HG02870 (cell line): ENCODE results near the gene VTN.
"Not testable (repeated sequence)": the region's sequence is repeated elsewhere in the genome, so short reads cannot be mapped to it uniquely, and the experiment has no call there.

ENCODE experiments used
- ATAC-seq: cut with Tn5 transposase; IDR thresholded peaks from one replicate; pipeline ENCODE4 v1.9.1; 2021; ENCODE audit warnings: mild to moderate bottlenecking, moderate library complexity; ENCODE audit not compliant: unreplicated experiment

Gene VTN

DNA sequence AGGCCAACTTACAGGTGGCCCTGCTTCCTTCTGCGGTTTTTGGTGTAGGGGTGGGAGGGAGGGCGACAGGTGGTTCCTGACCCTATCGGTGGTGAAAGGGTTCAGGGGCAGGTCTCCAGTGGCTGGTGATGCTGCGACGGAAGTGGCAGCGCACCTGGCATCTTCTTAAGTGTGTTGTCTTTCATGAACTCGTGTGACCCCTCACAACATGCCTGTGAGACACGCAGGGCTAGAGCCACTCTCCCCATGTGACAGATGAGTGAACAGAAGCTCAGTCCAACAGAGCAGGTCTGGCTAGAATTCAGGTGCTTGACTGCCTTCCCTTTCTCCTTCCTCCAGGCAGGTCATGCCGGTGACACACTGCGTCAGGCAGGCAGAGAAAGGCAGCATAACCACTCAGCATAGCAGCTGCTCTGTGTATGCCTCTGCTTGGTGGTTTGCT is 26.6 kb downstream of the VTN start:
- ATAC-seq = no peak

DNA sequence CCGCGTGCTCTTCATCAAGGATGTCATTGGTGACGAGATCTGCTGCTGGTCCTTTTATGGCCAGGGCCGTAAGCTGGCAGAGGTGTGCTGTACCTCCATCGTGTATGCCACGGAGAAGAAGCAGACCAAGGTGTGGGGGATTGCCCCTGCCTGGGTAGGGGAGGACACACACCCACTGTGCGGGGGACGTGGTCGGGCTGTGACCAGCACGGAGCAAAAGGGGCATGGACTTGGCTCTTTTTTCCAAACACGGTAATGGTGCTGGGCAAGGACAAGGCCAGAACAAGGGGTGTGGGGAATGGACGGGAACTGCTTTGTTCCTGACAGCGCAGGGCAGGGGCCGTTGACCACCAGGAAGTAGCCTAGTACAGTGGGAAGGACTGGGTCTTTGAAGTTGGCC is 27.8 kb downstream of the VTN start:
- no peak for ATAC-seq

DNA sequence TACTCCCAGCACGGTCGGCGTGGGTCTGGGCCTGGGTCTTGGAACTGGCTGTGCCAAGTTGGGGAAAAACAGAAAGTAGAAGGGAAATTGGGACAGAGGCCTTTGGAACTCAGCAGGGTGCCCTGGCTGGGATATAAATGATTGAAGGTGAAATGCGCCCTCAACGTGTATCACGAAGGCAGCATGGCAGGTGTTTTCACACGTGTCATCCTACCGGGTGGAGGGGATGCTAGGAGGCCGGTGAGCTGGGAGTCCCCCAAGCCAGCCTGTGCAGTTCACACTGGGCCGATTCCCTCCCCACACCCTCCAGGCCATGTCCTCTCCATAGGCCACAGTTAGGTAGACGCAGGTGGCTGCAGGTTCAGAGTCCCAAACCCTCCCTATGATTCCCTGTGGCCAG is 28.6 kb downstream of the VTN start:
- ATAC-seq = no peak

DNA sequence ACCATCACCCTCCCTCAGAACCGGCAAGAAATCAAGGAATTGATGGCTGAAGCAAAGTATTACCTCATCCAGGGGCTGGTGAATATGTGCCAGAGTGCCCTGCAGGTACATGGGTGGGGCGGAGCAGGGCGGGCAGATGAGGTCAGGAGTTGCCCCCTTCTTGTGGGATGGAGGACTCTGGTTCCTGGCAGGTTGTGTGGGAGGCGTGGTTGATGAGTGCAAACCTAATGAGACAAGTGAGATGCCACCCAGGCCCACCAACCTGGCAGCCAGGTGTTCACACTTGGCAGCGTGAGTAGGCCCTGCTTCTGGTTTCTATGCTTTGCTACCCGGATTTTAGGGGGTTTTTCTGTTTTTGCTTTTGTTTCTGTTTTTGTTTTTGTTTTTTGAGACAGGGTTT is 29.7 kb downstream of the VTN start:
- ATAC-seq = no peak

DNA sequence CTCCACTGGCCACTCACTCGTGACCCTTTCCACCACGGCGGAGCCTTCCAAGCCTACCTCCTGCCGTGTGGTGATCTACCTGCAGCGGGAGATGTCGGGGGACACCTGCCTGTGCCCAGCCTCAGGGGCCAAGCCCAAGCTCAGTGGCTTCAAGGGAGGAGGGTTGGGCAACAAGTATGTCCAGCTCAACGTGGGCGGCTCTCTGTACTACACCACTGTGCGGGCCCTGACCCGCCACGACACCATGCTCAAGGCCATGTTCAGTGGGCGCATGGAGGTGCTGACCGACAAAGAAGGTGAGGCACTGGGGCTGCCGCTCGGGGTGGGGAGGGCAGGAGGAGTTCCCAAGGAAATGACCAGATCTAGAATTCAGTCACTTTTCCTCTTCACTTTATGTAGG is 30.7 kb downstream of the VTN start:
- ATAC-seq = no peak

DNA sequence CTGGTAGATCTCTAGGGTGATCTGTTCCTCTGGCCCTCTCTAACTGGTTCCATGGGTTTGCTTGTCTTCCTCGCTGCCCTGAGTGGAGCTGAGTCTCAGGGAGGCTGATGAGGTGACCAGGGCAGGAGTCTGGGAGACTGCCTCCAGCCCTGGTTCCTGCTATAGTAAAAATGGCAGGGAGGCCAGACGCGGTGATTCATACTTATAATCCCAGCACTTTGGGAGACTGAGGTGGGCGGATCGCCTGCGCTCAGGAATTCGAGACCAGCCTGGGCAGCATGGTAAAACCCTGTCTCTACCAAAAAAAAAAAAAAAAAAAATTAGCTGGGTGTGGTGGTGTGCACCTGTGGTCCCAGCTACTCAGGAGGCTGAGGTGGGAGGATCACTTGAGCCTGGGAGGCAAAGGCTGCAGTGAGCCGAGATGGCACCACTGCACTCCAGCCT is 31.3 kb downstream of the VTN start:
- ATAC-seq = not testable (repeated sequence)

DNA sequence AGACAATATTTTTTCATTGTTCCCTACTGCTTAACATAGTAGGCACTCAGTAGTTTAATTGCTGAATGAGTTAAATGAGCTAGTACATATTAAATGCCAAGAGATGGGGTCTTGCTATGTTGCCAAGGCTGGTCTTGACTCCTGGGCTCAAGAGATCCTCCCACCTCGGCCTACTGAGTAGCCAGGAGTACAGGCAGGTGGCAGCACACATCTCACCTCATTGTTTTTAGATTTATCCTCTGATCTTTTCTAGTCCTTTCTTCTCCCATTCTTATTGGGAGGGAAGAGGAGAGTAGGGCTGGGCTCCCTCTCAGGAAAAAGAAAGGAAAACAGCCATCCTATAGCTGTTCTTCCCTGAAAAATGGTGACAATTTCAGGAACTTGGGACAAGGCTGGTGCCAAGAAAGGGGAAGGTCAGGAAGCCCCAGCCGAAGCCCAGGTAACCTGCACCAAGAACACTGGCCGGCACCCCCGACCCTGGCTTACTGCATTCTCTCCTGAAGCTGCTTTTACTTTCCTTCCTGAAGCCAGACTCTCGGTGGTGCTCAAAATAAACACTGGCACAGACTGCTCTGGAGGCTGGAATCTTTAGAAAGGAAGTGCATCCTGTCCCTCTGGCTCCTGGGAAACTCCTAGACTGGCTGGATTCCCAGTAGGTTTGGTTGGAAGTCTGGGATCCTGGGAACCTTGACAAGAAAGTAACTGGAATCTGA is 31.9 kb downstream of the VTN start:
- no peak for ATAC-seq

DNA sequence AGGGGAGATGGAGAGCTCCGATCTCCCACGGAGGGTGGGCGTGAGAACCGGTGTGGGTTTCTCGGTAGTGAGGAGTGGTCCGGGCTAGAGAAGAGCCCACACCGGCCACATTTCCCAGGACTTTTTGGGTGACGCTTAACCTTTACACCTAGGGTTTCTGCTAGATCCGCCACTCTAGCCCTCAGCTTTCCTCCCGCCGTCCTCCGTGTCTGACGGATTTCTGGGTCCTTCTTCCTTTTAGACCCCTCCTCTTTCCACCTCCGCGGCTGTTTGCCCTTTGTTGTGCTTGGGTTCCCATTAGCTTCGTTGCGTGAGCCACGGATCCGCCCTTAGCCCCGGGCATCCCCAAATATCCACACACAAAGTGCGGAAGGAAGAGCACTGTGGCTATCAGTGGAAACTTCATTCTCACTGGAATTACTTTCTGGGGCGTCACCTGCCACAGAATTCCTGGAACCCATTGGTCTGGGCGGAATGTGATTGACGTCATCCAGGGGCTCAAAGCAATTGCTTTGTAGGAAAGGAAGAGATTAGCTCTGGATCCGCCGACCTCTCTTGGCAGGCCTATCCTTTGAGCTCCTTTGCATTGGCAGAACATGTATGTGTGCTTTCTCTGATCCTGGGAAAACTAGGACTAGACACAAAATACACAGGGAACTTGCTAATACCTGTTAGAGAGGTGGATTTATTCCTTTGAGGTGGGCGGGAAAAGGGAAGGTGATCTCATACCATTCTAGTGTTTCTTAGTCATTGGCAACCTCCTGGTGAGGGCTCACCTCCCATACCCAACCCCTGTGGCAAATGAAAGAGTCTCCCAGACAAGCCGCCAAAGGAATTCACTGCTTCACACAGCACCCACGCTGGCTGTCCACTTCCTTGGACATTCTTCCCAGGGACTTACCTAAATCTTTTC is 33.9 kb downstream of the VTN start:
- no peak for ATAC-seq

DNA sequence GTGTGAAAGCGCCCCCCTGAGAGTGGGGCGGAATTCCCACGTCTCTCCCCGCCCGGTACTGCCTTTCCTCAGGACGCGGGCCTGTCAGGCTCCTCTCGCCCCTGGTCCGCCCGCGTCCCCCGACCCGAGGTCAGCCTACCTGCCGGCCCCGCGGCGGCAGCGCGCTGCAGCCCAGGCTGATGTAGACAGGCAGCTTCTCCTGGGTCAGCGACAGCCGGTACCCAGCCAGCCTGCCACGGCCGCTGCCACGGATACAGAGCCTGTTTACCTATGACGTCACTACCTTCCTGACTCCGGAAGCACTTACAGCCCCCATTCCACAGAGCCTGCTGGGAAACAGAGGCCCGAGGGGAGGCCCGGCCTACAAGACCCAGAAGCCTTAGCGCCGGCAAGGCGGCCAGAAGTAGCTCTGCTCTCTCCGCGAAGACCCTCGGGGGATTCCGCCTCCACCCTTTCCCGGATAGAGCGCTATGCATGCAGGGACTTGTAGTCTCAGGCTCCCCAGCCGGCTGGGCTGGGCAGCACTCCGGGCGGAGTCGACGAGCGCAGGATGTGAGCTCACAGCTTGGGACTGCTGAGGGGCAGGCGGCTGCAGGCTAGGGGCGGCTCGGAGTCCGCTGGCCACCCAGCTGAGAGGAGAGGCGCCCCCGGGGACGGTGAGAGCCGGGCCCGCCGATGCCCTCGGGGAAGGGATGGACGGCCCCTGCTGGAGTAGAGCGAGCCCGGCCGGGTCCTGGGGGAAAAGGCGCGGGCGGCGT is 34.7 kb downstream of the VTN start, which contains the start of the genes IFT20 and TNFAIP1:
Gene IFT20 (minus strand): TSS at position 272 of the 758 bp plus-strand sequence. CDS start 3,487 bp downstream, outside the sequence.
Gene TNFAIP1 (plus strand): TSS at position 561 of the 758 bp plus-strand sequence. CDS start 3,761 bp downstream, outside the sequence.
- ATAC-seq = peak; percentile 96

DNA sequence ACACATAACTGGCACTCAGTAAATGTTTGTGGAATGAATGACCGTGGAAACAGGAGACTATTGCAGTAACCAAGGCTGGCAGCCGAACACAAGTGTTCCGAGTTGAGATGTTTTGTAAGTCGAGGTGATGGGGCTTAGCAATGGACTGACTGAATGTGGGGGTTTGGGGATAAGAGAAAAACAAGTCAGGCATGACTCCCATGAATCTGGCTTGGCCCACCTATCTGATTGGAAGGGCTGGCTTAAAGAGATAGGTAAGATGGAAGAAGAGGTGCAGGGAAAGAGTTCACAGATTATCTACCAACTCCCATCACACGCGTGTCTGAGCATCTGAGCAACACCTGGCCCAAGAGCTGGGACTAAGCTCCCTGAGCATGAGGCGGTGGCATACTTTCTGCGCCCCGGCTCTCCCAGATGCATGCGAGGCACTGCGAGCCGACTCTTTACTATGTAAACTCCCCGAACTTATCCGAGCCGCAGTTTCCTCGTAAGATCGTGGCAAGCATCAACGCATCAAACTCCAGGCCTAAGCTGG is 35.4 kb downstream of the VTN start:
- no peak for ATAC-seq

DNA sequence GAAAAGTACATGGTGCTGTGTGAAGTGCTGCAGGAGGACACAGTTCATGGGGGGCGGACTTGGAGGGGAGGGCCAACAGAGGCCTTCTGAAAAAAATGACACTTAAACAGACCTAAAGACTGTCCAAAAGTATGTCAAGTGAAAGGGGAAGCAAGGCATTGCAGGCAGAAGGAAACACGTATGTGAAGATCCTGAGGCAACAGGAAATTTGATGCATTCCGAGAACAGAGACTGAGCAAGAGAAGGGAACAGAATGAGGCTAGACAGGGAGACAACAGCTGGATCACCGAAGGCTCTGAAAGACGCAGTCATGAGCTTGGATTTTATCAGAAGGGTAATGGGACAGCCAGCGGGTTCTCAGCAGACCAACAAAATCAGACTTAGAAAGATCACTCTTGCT is 35.9 kb downstream of the VTN start:
- ATAC-seq = no peak

DNA sequence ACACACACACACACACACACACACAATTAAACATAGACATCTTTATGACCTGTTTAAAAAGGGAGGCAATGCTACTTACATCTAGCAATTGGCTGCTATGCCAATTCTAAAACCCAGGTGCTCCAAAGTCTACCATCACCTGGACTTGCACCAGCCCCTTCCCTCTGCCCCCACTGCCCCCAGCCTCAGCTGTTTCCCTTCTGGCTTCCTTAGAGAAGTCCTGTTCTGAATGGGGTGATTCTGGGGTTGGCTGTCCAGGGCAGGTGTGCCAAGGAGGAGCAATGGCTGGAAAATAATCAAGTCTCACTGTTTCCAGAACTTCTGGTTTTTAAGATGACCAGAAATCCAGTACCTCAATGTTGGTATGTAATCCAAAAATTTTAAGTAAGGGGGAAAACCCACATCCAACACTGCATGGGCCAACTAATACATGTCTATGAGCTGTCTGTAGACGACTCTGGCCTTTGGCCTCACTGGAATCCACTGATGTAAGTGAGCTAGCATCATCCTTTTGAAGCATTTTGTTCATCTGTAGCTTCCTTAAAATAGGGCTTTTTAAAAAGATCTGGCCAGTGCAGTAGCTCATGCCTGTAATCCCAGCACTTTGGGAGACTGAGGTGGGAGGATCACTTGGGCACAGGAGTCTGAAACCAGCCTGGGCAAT is 36.9 kb downstream of the VTN start:
- no peak for ATAC-seq

DNA sequence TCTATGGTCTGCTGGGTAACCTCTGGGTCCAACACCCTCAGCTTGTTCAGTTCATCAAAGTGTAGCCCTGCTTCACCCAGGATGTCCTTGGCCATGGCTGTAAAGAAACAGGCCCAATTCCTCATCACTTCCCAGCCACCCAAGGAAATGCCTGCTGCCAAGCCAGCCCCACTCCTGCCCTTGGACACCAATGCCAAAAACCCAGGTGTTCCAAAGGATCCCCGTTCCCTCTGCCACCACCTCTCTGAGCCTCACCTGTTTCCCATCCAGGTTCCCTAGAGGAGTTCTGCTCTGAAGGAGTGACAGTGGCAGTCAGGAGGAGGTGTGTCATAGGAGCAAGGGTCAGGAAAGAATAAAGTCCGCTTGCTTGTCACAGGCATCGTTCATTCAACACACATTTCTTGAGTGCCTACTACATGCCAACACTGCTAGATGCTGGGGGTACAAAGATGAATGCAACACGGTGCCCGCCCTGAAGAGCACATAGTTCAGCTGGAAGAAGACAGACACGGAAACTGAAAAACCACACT is 38.2 kb downstream of the VTN start:
- no peak for ATAC-seq

DNA sequence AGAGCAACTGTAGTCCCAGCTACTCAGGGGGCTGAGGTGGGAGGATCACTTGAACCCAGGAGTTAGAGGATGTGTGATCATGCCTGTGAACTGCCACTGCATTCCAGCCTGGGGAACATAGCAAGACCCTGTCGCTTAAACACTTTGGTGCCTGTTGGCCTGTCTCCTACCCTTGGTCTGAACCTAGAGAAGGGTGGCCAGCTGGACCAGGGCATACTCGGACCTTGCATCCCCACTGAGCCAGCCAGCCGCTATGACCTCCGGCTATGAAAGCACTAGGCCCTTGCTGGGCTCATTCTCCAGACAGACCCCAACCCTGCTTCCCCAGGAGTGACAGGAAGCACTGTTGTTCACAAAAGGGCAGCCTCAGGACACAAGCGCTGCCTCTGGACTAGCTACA is 39.4 kb downstream of the VTN start:
- ATAC-seq = no peak

DNA sequence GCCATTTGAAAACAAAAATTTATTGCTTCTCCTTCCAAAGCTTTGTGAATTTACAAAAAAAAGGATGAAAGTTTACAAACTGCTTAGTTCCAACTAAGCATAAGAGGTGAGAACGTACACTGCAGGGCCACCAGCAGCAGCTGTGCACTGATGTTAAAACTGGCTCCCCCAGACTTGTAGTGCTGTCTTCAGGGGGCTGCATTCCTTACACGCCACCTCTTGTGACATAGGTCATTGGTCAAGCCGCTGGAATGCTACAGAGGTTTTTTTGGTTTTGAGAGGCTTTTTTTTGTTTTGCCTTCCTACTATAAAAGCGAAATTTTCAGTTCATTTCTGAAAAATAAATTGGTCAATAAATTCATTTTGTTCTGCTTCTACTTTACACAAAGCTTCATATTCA is 41.8 kb downstream of the VTN start:
- no peak for ATAC-seq

DNA sequence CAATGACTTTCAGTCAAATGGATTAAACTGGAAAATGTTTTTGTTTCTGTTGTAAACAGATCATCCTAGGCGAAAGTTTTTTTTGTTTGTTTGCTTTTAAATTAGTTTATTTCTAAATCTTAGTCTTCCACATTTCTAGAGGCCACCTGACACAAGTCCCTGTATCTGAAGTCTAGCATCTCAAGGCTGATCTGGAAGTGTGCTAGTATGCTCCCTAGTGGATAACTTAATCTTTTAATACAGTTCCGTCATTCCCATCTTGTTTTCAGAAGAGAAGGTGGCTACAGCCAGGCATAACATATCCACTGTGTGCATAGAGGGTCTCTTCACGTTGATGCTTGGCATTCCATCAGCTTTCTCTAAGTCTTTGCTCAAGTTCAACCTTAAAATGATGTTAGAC is 42.4 kb downstream of the VTN start:
- ATAC-seq = no peak

DNA sequence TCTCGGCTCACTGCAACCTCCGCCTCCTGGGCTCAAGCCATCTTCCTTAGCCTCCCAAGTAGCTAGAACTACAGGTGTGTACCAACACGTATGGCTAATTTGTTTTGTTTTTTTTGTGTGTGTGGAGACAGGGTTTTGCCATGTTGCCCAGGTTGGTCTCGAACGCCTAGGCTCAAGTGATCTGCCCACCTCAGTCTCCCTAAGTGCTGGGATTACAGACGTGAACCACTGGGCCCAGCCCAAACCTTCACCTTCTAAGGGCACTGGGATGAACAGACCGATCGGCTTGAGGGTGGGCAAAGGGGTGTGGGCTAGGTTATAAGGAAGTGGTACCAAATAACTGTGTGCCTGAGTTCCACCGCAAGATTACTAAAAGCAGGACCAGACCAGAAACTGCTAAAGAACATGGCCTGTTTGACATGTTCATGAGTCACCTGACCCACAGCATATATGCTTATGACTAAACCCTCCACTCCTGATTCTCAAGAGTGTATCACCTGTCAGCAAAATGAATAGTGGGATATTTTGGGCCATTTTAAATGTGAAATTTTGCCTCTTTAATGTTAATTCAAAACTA is 43.0 kb downstream of the VTN start:
- peak; percentile 90 for ATAC-seq

DNA sequence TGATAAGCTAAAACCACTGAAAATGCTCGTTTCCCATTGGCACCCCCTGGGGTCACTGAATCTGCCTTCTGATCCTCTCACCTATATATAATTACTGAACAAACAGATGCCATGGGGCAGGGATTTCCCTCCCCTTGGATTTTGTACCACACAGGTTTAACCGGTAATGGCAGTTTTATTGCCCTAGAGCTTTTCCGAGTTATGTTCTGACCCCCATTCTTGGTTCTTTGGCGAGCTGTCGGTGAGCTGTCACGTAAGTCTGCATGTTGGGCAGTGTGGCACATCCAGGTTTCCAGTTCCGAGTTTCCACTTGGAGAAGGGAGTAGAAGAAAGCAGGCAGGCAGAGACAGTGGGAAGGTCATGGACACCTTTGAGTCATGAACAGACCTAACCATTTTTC is 44.0 kb downstream of the VTN start:
- no peak for ATAC-seq

DNA sequence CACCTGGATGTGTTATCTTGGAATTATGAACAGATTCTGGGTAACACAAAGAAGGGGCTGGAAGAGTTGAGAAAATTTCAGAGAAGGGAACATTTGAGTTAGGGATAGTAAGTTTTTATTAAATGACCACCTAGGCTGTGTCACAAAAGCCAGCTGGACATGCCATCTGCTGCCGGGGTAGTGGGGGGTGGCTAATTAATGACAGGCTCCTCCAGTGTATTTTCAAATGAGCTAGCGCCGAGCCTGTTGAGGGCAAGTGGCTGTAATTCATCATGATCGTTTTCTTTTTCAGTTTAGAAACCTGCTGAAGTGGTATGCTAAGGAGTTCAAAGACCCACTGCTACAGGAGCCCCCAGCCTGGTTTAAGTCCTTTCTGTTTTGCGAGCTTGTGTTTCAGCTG is 44.9 kb downstream of the VTN start:
- ATAC-seq = no peak

DNA sequence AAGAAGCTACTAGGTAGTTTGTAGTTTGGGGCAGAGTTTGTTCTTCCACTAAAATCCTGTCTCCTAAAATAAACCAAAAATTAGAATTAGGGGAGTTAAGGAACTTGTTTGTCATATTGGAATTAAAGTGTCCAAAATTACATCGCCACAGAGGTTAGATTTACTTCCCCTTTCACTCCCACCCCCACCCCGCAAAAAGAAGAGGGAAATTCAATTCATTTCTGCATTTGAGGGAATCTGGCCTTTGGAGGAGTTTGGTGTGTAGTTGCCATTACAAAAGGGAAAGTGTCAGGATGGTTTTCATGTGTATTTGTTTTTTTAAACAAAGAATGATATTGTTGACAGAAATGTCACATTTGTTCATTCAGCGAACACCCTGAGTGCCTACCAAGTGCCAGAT is 45.3 kb downstream of the VTN start:
- no peak for ATAC-seq
